Measurements from ENCODE around the gene DRC3. TPM values are rescaled to one million over a fixed set of nuclear protein-coding genes. Genes with fewer than 3 reads are reported as not detected.

Gene DRC3
- polyA plus RNA-seq, 1 donor from 2014 or later: 1.9 TPM

DNA sequence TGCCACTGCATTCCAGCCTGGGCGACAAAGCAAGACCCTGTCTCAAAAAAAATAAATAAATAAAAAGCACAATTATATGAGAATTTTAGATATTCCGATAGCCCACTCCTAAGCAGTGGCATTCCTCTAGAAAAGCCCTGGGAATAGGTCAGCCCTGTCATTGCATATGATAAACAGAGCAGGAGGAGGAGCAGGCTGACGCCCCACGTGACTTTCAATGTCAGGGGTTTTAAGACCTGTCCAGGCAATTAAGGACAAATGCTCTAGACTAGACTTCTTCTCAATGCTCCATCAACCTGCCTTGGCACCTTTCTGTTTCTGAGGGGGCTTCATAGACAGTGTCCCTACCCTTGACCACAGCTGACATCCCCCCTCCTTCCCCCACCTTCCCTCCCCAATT lies 8.0 kb upstream of the DRC3 start:
- no peak overlapping the region for H2AFZ ChIP-seq (ENCODE audit: low read depth, low read length)

DNA sequence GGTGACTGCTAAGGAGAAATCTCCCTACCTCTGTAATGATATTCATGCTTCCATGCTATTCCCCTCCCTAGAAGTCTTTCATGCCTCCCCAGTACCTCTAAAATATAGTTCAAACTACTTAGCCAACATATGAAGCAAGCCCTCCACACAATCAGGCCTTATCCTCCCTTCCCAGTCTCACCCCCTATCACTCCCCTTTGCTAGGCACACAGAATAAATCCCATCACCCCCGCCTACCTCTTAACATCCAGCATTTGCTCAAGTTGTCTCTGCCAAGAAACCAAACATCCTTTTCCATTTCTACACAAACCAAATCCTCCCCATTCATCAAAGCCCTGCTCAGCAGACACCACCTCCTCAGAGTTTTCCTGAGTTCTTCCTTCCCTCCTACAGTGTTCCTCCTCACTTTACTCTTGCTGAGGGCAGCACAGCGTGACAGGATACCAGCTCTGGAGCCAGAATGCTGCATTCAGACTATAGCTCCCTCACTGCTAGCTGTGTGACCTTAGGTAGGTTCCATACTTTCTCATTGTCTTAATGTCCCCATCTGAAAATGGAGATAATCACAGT lies 7.4 kb upstream of the DRC3 start:
- Histone ChIP-seq H2AFZ (ENCODE audit: low read depth, low read length) (no peak overlapping the region), H4K20me1 (ENCODE audit: insufficient read depth) (no peaks in the 10 kb centered on the region), H3K9me2 (ENCODE audit: insufficient read depth, low read length) (no peaks in the 10 kb centered on the region), H3K4me3 (ENCODE audit: low read length) (no peak overlapping the region), H3K9me3 (ENCODE audit: low read length) (no peaks in the 10 kb centered on the region), H3K4me2 (ENCODE audit: low read length) (no peak overlapping the region), H3K9ac (ENCODE audit: low read length) (no peak overlapping the region), H3F3A (ENCODE audit: insufficient read depth, low read length, poor library complexity, severe bottlenecking) (no peaks in the 10 kb centered on the region), H3K27me3 (ENCODE audit: insufficient read depth, low read depth, low read length) (no peaks in the 10 kb centered on the region), H3K27ac (ENCODE audit: low read length) (no peak overlapping the region), H3K36me3 (ENCODE audit: insufficient read depth, low read length) (no peaks in the 10 kb centered on the region), H3K79me2 (replicated peaks; ENCODE audit: insufficient read depth, low read length) (peaks cover 26% of the 10 kb centered on the region)
- TF ChIP-seq MXI1 (conservative IDR thresholded peaks at IDR 0.05; ENCODE audit: poor library complexity, severe bottlenecking): no peak
- no peak for TF ChIP-seq EZH2 (IDR thresholded peaks at IDR 0.05; ENCODE audit: borderline replicate concordance, insufficient read depth, low read length, poor library complexity, severe bottlenecking)
- no peak for TF ChIP-seq SMC3 (conservative IDR thresholded peaks at IDR 0.05; ENCODE audit: poor library complexity)
- TF ChIP-seq, protein P1, sequence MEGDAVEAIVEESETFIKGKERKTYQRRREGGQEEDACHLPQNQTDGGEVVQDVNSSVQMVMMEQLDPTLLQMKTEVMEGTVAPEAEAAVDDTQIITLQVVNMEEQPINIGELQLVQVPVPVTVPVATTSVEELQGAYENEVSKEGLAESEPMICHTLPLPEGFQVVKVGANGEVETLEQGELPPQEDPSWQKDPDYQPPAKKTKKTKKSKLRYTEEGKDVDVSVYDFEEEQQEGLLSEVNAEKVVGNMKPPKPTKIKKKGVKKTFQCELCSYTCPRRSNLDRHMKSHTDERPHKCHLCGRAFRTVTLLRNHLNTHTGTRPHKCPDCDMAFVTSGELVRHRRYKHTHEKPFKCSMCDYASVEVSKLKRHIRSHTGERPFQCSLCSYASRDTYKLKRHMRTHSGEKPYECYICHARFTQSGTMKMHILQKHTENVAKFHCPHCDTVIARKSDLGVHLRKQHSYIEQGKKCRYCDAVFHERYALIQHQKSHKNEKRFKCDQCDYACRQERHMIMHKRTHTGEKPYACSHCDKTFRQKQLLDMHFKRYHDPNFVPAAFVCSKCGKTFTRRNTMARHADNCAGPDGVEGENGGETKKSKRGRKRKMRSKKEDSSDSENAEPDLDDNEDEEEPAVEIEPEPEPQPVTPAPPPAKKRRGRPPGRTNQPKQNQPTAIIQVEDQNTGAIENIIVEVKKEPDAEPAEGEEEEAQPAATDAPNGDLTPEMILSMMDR (IDR thresholded peaks at IDR 0.05; ENCODE audit: poor library complexity, severe bottlenecking): no peak

More for the DNA sequence above, 8.0 kb upstream of the DRC3 start:
- H4K20me1 ChIP-seq (ENCODE audit: insufficient read depth): no peaks in the 10 kb centered on the region
- no peaks in the 10 kb centered on the region for H3K9me2 ChIP-seq (ENCODE audit: insufficient read depth, low read length)
- peaks cover 22% of the 10 kb centered on the region for H3K79me2 ChIP-seq (replicated peaks; ENCODE audit: insufficient read depth, low read length)
- H3K27ac ChIP-seq (ENCODE audit: low read length): no peak overlapping the region
- H3K27me3 ChIP-seq (ENCODE audit: insufficient read depth, low read depth, low read length): no peaks in the 10 kb centered on the region
- no peaks in the 10 kb centered on the region for H3K36me3 ChIP-seq (ENCODE audit: insufficient read depth, low read length)
- H3K4me3 ChIP-seq (ENCODE audit: low read length): no peak overlapping the region
- no peak overlapping the region for H3K4me2 ChIP-seq (ENCODE audit: low read length)
- no peaks in the 10 kb centered on the region for H3F3A ChIP-seq (ENCODE audit: insufficient read depth, low read length, poor library complexity, severe bottlenecking)
- no peak overlapping the region for H3K9ac ChIP-seq (ENCODE audit: low read length)
- no peaks in the 10 kb centered on the region for H3K9me3 ChIP-seq (ENCODE audit: low read length)
- TF ChIP-seq SMC3 (conservative IDR thresholded peaks at IDR 0.05; ENCODE audit: poor library complexity) (no peak), POLR2AphosphoS5 (IDR thresholded peaks at IDR 0.05) (no peak), RAD21 (conservative IDR thresholded peaks at IDR 0.05) (no peak), EZH2 (IDR thresholded peaks at IDR 0.05; ENCODE audit: borderline replicate concordance, insufficient read depth, low read length, poor library complexity, severe bottlenecking) (no peak), EP300 (conservative IDR thresholded peaks at IDR 0.05; ENCODE audit: poor library complexity, severe bottlenecking) (no peak)
- TF ChIP-seq, protein P1 (IDR thresholded peaks at IDR 0.05; ENCODE audit: poor library complexity, severe bottlenecking): no peak

DNA sequence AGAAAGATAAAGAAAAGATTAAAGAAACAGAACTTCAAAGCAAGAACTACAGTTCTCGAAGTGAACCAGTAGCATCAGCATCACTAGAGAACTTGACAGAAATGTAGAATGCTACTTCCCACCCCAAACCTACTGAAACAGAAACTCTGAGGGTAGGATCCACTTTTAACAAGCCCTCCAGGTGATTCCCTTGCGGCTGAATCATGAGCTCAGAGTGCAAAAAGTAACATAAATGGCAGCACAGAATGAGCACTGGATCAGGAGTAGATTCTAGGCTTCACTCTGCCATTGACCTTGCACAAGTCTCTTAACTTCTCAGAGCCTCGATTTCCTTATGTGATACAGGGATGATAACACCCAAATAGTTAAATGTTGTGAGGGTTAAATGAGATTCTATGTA lies 6.3 kb upstream of the DRC3 start:
- H3K4me2 ChIP-seq (ENCODE audit: low read length): no peak overlapping the region
- no peak for TF ChIP-seq POLR2AphosphoS5 (IDR thresholded peaks at IDR 0.05)
- TF ChIP-seq EZH2 (IDR thresholded peaks at IDR 0.05; ENCODE audit: borderline replicate concordance, insufficient read depth, low read length, poor library complexity, severe bottlenecking): no peak
- TF ChIP-seq, protein P1 (IDR thresholded peaks at IDR 0.05; ENCODE audit: poor library complexity, severe bottlenecking): no peak
- TF ChIP-seq RAD21 (conservative IDR thresholded peaks at IDR 0.05): no peak
- no peak for TF ChIP-seq TAF1 (IDR thresholded peaks at IDR 0.05; ENCODE audit: low read depth)
- no peak for TF ChIP-seq REST (IDR thresholded peaks at IDR 0.05; ENCODE audit: borderline replicate concordance)
- no peak for TF ChIP-seq SMC3 (conservative IDR thresholded peaks at IDR 0.05; ENCODE audit: poor library complexity)
- TF ChIP-seq EP300 (conservative IDR thresholded peaks at IDR 0.05; ENCODE audit: poor library complexity, severe bottlenecking): no peak
- no peak for TF ChIP-seq MXI1 (conservative IDR thresholded peaks at IDR 0.05; ENCODE audit: poor library complexity, severe bottlenecking)
- H3K4me3 ChIP-seq (ENCODE audit: low read length): no peak overlapping the region
- H3K27ac ChIP-seq (ENCODE audit: low read length): no peak overlapping the region
- no peak overlapping the region for H2AFZ ChIP-seq (ENCODE audit: low read depth, low read length)
- H3K9me2 ChIP-seq (ENCODE audit: insufficient read depth, low read length): no peaks in the 10 kb centered on the region
- peaks cover 32% of the 10 kb centered on the region for H3K79me2 ChIP-seq (replicated peaks; ENCODE audit: insufficient read depth, low read length)
- H3F3A ChIP-seq (ENCODE audit: insufficient read depth, low read length, poor library complexity, severe bottlenecking): no peaks in the 10 kb centered on the region
- H3K36me3 ChIP-seq (ENCODE audit: insufficient read depth, low read length): no peaks in the 10 kb centered on the region
- H3K9me3 ChIP-seq (ENCODE audit: low read length): no peaks in the 10 kb centered on the region
- H3K9ac ChIP-seq (ENCODE audit: low read length): no peak overlapping the region
- H3K27me3 ChIP-seq (ENCODE audit: insufficient read depth, low read depth, low read length): no peaks in the 10 kb centered on the region
- H4K20me1 ChIP-seq (ENCODE audit: insufficient read depth): no peaks in the 10 kb centered on the region

Data from neural cell (in vitro differentiated cells).